ENCODE data around the gene PRODH.

- no peak for TF ChIP-seq ZNF384 (IDR thresholded peaks at IDR 0.05)
- no peak for TF ChIP-seq SUZ12 (IDR thresholded peaks at IDR 0.05)
- no peak for TF ChIP-seq ELF4 (IDR thresholded peaks at IDR 0.05)
- no peak for TF ChIP-seq FOXM1 (IDR thresholded peaks at IDR 0.05; ENCODE audit: borderline replicate concordance)
- TF ChIP-seq BHLHE40 (IDR thresholded peaks at IDR 0.05; ENCODE audit: borderline replicate concordance) = no peak
- no peak for TF ChIP-seq FOXK2 (IDR thresholded peaks at IDR 0.05)
Measured at GRCh38 chr22:18950141-18950540, 14.0 kb upstream of the PRODH start.

Data from HEK293T (cell line).